Measurements from ENCODE around the gene SCRG1.

The SCRG1 gene

DNA sequence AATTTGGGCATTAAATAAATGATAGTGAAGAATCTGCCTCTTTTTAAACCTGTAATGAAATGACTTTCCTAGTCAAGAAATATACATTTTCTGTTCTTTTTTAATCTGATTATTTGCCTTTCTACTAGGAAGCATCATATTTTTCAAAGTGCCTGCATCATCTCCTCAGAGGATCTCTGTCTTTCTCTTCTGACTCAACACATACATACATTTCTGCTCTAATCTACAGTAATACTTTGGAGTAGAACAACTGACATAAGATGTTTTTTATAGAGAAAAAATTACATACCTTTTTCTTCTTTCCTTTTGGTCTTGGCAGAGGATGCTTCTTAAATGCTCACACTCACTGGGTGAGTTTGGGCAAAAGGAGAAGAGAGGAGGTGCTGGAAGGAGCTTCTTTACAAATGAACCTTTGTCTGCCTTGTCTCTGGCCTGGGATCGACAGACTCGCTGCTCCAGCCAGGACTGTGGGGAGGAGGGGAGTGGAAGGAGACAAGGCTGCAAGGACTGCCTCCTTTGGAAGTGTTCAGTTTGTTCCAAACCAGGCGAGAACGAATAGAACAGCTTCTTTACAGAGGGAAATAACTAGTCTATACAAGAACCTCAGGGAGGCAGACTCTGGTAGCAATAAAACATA lies at the start of gene SCRG1:
Gene SCRG1, minus strand, starts transcription at position 338 of the 637 bp plus-strand sequence. CDS start 7,702 bp downstream, outside the sequence.
- no peak for DNase-seq

DNA sequence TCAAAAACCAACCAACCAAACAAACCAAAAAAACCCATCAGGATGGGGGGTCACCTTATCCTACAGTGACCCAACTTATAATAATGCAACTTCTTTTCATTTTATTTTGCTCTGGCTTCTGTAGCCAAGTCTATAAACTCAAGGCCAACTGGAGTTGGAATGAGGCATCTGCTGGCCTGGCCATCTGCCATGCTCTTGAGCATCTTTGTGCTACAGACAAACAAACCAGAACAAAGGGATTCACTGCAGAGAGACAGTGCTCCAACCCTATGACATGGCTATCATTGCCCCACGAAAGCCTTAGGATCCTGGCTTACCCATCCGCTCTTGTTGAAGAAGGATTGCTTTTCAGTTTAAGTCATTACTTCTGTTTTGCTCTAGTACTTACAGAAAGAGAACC lies 49.2 kb upstream of the SCRG1 start:
- no peak for DNase-seq

DNA sequence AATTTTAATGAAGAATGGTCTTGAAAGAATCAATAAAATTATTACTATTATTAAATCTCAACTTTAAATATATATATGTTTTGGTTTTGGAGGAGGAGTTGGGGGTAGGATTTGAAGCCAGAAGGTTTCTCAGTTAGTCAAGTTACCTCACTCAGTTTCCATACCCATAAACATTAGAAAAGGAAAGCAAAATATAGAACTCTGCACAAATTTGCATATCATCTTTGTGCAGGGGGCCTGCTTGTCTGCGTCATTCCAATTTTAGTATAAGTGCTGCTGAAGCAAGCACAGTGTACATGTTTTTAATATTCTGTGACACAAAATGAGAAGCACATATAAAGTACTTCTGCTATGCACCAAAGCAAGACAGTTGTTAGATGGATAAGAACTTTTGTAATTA lies 47.5 kb upstream of the SCRG1 start:
- no peak for DNase-seq

DNA sequence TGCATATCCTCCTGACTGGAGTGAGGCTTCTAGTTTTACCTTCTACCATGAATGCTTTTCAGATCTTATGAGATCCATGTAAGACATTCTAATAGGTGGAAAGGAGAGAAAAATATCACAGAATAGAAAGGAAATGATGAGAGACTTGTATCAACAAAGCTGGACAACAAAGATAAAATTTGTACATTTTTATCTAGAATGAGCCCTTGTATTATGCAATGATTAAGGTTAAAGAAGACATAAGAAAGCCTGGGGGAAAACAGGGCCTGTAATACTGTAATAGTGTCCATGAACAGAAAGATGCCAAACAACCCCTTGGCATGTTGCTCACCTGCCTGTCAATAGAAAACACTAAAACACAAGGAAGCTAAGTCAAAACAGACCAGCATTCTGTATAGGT lies 44.2 kb upstream of the SCRG1 start:
- no peak for DNase-seq

DNA sequence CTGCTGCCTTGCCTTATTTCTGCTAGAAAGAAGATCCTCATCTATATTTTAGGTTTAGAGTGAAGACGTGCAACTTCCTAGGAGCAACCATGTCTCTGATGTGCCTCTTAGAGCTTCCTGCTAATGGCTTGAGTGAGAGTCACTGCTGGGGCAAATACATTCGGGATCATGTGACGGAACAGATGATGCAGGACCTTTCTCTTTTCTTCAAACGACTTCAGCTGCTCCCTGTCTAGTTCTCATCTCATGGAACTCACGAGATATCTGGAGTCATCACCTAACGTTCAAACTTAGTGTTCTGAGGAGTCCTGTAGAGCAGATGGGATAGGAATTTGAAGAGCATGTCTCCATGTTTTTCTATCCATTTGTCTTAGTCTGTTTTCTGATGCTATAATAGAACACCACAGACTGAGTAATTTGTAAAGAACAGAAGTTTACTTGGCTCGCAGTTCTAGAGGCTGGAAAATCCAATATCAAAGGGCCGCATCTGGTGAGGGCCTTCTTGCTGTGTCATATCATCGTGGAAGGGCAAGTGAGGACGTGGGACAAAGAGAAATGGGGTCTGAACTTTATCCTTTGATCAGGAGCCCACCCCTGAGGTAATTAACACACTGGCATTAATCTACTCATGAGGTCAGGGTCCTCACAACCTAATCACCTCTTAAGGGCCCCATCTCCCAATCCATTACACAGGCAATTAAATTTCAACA lies 43.5 kb upstream of the SCRG1 start:
- no peak for DNase-seq

DNA sequence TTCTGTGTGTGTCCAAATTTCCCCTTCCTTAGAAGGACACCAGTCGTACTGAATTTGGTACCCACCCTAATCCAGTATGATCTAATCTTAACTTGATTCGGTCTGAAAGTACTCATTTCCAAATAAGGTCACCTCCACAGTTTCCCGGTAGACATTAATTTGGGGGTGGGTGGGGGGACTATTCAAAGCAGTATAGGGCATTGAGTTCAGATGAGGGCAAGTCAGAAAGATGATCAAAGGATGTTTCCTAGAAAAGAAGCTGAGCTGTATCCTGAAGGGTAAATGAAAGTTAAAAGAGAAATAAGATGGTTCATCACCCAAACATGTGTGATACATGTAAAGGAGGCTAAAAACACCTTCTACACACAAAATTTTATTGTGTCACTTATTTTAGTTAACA lies 42.0 kb upstream of the SCRG1 start:
- no peak for DNase-seq

DNA sequence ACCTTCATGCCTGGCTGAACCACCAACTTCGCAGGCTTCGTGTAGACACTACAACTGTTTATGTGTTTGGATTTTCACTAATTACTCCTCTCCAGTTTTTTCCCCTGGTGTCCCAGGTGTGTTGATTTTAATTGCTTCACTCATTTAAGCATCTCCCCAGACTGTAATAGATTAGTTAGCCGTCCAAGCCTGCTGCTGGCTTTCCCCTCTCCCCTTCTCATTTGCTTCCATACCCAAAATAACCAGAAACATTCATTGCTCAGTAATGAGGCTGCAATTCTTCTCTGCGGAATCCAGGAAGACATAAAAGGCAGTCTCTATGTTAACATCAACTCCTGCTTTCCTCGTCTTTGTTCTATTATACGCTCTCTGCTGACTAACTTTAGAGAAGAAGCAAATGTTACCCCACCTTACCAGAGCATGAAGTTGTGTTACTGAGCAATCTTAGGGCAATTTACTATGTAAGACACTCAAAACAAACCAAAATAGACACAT lies 37.9 kb upstream of the SCRG1 start:
- peak; percentile 4 for DNase-seq

DNA sequence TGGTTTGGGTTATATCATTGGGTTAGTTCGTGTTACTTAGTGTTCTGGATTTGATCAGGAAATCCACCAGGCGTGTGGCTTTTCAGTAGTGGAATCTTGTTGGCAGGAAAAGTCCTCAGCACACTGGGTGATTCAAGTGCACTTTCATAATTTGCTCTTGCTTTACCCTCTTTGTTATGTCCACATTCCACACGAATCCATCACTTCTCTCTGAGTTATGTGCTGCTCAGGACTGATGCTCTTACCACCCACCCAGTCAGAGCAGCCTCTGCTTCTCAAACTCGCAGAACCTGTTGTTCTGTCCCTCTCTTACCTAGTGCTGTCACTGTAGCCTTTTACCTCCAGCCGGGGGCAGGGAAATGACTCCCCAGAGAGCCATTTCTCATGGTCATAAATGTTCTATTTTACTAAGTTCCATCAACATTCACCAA lies 37.2 kb upstream of the SCRG1 start:
- DNase-seq: no peak

DNA sequence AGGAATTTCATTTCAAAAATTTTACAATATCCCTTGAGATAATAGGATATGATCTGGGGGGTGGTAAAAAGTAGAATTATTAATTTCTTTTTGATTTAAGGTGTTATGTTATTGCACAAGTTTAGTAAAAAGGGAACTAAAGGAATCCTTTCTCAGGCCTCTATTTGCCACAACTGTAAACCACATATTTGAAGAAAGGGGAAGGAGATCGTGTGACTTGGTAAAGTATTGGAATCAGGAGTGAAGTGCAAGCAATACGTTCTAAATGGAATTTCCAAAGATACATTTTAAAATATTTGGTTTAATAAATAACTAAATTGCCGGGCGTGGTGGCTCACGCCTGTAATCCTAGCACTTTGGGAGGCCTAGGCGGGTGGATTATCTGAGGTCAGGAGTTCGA lies 35.3 kb upstream of the SCRG1 start:
- no peak for DNase-seq

DNA sequence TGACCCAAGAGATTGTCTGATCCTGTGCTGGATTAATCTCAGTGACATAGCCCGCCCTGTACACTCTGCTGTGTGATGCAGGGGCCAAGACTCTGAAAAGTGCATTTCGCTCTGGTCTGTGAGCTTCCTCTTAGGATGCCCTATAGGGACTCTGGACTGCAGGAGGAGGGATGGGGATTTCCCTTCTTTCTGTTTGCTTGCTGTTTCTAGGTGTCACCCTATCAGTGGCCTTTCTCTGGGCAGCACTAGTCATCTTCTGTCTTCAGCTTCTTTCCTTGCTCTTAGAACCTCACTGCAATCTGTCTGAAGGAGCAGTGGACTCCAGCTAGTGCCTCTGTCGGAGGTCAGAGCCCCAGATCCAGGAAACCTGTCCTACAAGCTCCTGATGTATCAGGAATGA lies 34.5 kb upstream of the SCRG1 start:
- DNase-seq: no peak

DNA sequence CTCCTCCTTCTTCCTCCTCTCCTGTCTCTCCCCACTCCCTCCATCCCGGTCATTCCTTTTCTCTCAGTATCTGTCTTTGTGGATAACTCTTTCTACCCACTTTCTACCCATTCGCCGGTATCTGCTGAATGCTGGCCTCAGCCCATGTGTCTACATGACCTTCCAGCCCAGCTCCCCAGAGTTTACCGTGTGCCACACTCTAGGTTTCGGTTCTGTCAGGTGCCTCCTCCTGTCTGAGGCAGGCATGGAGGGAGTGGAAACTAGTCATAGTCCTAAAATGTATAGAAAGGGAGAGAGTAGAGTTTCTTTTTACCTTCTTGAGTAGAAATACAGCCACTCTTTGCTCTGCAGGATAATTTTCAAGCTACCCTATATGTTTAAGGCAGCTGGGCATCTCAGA lies 33.5 kb upstream of the SCRG1 start:
- DNase-seq: no peak

DNA sequence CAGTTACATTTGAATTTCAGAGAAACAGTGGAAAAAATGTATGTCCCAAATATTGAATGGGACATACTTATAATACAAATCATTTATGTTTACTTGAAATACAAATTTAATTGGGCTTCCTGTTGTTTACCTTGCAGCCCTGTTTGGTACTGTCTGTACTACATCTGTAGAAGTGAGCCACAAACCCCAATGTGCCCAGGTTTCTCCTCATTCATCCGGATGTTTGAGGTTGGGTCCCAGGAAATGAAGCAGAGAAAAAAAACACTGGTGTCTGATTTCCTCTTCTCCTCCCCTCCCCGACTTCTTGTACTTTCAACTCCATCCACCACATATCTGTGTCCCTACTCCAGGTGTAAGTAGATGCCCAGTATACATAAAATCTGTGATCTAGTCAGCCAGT lies 27.1 kb upstream of the SCRG1 start:
- DNase-seq: no peak

DNA sequence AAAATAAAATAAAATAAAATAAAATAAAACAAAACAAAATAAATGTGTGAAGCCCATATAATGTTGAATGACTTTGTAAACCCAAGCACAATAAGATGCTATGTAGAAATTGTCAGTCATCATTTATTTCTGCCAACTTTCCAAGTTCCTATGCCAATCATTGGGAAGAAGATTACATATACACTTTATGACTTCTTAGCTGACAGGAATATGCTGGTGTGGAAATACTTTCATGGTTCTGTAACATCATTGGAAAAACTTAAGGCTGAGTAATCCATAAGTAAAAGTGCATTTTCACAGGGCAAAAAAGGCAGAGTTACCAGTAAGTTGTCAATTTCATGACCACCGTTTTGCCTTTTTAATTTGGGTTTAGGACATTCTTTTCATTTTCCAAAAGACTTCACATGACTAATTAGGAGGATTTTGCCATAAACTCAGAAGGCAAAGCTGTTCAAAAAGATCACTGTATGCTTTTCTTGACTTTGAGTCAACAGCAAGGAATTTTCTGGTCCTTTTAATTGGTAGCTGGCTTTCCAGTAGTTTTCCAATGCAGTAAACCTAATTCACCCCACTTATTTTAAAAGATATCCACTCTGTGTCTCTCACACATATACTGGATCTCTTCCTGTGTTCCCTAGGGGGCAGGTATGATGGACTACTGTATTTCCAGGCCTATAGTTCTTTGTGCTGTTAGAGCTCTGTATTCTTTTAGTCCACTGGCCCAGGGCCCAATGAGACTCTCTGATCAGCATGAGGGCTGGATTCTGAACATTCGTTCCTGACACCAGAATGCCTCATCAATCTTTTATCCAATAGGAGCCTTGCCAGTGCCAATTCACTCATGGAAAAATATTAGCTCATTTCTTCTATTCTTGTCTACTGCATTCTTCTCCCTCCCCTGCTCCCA lies 26.2 kb upstream of the SCRG1 start:
- no peak for DNase-seq

DNA sequence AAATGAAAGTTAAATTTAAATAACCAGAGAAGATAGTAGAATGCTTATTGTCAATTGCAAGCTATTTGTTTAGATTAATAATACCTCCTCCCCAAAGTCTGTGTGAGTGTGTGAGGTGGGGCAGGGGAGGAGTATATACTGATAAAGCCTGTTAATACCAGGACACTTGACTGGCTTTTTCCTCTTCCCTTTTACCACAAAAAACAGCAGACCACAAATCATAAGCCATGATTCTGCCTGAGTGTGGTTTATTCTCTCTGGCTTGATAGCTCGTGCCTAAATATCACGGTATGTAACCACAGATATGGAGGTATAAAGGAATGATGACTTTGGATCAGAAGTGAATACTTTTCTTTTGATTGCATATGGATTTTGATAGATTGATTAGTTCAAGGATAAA lies 21.9 kb upstream of the SCRG1 start:
- no peak for DNase-seq

DNA sequence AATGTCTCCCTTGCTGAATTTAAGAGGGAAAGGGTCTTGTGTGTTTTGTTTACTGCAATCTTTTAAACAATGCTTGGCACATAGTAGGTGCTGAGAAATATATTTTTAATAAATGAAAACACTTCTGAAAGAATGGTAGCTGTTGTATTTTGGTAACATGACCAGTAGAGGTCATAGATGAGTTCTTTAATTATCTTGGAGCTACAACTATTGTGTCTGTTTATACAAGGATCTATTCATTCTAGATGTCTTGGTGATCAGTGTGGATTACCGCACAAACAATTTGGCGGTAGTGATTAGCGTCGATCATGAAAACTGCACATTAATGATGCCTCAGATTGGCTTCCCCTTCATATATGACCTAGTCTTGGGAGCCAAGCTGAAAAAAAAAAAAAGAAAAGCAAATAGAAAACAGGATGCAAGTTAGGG lies 21.4 kb upstream of the SCRG1 start:
- peak; percentile 13 for DNase-seq

DNA sequence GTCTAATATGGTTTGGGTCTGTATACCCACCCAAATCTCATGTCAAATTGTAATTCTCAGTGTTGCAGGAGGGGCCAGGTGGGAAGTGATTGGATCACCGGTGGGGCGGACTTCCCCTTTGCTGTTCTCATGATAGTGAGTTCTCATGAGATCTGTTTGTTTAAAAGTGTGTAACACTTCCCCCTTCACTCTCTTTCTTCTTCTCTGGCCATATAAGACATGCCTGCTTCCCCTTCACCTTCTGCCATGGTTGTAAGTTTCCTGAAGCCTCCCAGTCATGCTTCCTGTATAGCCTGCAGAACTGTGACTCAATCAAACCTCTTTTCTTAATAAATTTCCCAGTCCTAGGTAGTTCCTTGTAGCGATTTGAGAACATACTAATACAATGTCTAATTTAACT lies 19.7 kb upstream of the SCRG1 start:
- DNase-seq: no peak

DNA sequence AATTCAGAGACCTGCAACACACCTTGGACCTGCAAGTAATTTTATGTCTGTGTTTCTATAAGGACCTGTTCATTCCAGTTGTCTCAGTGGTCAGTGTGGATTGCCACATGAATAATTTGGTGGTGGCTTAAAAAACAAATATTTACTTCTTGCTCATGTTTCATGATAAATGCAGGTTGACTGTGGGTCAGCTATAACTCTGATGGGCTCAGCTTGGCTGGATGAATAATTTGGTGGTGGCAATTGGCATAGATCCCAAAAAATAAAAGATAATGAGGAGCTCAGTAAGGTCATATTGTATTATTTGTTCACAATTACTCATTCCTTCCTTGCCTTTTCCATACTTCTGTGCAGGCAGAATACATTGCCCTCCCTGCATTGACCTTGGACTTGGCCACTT lies 18.9 kb upstream of the SCRG1 start:
- DNase-seq: no peak

DNA sequence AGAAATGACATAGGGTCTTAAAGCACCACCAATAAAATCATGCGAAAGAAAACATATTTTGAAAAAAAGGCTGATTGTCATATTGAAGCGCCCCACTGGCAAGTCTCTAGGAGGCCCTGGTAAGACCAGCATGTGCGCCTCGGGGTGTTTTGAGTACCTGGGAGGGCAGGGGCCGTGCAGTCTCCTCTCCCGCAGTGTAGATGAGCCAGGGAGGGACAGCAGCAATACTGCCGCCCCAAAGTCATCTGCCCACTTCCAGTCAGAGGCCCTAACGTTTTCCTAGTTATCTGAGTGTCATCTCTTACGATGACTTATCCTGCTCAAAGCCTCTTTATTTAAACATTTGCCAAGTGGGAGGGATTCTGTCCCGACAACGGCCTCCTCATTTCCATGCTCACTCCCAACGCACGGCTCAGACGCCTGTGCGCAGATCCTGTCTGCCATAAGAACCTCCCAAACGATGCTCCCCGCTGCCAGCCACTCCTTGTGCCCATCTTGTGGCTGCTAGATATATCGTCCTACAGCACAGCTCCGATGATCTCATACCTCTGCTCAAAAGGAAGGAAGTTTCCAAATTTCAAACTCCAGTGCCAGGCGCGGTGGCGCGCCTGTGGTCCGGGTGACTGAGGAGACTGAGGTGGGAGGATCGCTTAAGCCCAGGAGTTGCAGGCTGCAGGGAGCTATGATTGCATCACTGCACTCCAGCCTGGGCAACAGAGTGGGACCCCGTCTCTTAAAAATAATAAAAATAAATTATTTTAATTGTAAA lies 17.2 kb upstream of the SCRG1 start:
- no peak for DNase-seq

DNA sequence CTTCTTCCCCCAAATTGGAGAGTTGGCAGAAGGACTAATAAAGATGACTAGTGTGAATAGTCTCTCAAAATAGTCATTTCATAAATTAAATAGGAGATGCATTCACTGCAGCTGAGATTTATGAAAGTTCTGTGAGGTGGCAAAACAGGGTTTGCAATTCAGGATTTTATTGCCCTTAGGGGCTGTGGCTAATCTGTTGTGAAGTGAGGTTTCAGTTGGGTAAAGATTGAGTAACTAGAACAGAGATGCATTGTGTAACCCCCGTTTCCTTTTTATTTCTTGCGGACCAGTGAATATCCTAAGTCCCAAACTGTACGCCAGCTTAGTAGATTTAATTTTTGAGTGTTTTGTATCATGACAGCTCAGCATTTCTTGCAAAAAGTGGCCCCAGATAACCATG lies 16.2 kb upstream of the SCRG1 start:
- no peak for DNase-seq

DNA sequence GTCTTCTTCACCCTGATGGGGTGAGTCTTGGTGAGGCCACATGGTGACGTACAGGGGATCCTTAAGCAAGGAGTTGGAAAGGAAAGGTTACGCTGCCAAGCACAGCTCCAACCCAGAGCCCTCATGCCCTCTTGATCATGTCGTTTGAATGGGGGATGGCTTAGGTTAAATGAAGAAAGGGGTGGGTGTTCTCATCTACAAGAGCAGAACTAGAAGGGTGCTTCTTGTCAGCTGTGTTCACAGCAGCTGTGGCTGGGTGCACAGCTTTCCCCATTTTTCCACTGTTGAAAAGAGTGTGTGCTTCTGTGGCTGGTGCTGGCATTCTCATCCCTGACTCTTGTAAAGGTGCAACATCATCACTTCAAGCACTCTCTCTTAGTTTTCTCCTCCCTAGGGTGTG lies 15.5 kb upstream of the SCRG1 start:
- DNase-seq: no peak

DNA sequence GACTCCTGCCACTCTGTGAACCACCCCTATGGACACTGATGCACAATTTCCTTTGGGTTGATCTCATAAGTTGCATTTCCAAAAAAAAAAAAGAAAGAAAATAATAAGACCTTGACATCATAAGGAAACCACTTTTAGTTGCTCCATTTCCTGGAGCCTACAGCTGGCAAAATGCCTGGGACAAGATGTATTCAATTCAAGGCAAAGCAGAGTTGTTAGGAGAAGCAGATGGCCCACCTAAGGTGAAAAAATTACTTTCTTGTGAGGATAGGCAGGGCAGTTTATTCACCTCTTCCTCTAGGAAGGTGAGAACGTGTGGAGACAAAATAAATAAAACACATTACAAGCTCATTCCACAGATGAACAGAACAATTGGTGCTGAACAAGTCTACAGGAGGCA lies 14.1 kb upstream of the SCRG1 start:
- DNase-seq: no peak

DNA sequence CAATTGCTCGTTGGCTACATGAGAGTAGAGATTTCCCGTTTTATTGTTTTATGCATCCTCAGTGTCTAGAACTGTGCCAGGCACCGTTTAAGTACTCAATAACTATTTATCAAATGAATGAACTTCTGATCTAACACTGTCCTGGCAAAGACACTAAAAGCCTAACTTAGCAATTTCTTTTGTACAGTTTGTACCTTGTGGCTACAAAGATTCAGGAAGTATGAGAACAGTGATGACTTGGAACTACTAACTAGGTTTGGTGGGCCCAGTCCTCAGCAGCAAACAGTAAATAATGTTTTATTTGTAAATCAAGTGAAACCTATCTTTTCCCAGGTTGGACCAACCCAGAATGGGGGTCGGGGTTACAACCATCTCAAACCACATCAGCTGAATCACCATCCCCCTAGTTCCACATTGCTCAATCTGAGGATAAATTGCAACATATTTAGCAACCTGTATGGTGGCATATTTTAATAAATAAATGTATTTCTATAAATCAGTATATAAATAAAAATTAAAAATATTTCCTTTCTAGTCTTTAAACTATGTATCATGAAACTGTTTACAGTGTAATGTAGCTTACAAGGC lies 12.3 kb upstream of the SCRG1 start:
- no peak for DNase-seq

Measured in NCI-H1436 treated with DMSO at 0.1 percent for 48 hours (cell line).